DND-41 (cell line): ENCODE measurements around the gene ZFP36L2.

ENCODE experiments used
- EZH2 ChIP-seq: IDR thresholded peaks from 3 replicates; pipeline ENCODE4 v1.6.1; 2012; ENCODE audit warnings: borderline replicate concordance, low read depth, mild to moderate bottlenecking, moderate library complexity, low read length, inconsistent platforms; ENCODE audit not compliant: severe bottlenecking
- TF ChIP-seq, protein P1 (sequence below): IDR thresholded peaks from 2 replicates; pipeline ENCODE4 v1.5.1; 2012; ENCODE audit warnings: borderline replicate concordance, low read length, moderate library complexity, mild to moderate bottlenecking; ENCODE audit not compliant: poor library complexity, severe bottlenecking; ENCODE audit errors: extremely low read depth

DNA sequence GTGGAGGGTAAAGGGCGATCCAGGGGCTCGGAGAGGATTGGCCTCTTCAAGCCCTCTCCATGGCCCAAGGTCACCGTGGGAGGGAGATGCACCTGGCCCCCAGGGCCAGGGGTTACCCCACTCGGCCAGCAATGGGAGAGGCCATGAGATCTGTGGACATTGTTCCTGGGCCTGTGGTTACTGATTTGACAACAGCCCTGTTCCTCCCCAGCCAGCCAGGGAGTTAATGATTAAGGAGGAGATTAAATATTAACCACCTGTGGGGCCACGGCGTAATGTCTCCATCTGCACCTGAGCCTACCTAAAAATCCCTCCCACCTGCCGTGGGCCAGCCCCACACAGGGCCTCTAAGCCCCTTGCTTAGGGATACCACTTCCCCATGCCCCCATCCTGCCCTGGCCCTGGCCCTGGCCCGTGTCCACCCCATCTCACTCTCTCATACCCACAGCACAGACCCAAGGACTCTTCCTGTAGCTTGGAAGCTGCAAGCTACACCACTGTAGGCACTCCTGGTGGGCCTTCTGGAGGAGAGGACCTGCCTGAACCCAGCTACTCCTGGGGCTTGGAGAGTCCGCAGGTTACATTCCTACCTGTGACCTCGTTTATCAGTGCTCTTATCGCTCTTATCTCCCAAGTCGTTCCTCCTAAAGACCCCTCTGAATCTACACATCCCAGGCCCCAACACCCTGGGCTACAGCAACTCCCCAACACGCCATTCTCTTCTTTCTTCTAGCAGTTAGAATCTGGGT, 32.1 kb downstream of the ZFP36L2 start:
- TF ChIP-seq, protein P1, sequence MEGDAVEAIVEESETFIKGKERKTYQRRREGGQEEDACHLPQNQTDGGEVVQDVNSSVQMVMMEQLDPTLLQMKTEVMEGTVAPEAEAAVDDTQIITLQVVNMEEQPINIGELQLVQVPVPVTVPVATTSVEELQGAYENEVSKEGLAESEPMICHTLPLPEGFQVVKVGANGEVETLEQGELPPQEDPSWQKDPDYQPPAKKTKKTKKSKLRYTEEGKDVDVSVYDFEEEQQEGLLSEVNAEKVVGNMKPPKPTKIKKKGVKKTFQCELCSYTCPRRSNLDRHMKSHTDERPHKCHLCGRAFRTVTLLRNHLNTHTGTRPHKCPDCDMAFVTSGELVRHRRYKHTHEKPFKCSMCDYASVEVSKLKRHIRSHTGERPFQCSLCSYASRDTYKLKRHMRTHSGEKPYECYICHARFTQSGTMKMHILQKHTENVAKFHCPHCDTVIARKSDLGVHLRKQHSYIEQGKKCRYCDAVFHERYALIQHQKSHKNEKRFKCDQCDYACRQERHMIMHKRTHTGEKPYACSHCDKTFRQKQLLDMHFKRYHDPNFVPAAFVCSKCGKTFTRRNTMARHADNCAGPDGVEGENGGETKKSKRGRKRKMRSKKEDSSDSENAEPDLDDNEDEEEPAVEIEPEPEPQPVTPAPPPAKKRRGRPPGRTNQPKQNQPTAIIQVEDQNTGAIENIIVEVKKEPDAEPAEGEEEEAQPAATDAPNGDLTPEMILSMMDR = no peak
- TF ChIP-seq EZH2 = no peak
